Umbilical cord (tissue), 2 donors: ENCODE results near the gene MBTPS1. TPM values are rescaled to one million over a fixed set of nuclear protein-coding genes. Genes with fewer than 3 reads are reported as not detected.

Experiments used
- DNase-seq: peaks from one replicate; pipeline ENCODE4 v3.0.0-alpha.2; 2015; ENCODE audit warnings: low spot score
- total RNA-seq: library from RNA; depleted of rRNA; stranded (reverse); fragments of >200 nt; gene quantifications from one replicate; pipeline ENCODE4 v1.2.3, GENCODE V29; 2014; ENCODE audit warnings: low replicate concordance; ENCODE audit not compliant: insufficient read depth

MBTPS1 gene
- 116 TPM for total RNA-seq

DNA sequence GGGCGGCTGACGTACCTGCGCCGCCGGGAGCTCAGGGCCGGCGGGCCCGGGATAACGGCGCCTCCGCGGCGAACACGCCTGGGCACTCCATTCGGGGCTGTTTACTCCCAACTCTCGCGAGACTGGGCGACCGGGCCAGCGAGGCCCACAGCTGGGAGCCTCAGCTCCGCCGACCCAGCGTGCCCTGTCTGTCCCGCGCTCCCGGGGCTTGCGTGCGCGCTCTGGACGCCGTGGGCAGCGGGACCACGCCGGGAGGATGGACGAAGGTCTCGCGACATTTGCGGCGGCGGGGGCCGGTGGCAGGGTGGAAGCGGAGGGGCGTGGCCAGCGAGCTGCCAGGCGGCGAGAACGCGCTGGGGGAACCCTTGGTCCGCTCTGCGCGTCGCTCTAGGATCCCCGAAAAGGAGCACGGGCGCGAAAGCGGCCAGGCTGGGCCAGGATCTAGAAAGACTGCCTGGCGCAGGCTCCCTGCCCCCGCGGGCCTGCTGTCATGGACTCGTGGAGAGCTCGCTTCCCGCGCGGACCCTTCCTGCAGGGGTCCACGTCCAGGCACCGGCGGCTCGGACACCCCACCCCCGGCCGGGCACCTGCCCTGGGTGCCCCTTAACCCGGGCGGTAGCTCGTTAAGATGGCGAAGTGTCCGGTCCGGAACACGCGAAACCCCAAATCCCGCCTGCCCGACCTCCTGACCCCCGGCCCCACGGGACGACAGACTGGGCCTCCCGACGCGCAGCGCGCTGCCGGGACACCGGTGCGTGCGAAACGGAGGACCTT is at the start of gene MBTPS1:
Gene MBTPS1 (minus strand): TSS at position 223 of the 774 bp plus-strand sequence. CDS start 15,159 bp downstream, outside the sequence.
- peak; percentile 99 for DNase-seq

DNA sequence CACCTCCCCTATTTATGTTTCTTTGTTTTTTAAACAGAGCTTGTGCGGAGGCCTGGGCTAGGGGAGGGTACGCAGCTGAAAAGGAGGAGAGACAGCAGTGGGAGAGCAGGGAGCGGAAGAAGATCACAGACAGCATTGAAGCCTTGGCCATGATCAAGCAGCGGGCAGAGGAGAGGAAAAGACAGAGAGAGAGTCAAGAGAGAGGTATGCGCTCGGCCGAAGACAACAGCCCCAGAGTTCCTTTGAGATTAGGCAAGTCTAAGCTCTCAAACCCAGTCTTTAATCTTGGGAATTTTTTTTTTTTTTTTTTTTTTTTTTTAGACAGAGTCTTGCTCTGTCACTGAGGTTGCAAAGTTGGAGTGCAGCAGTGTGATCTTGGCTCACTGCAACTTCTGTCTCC is 49.0 kb upstream of the MBTPS1 start:
- no peak for DNase-seq

DNA sequence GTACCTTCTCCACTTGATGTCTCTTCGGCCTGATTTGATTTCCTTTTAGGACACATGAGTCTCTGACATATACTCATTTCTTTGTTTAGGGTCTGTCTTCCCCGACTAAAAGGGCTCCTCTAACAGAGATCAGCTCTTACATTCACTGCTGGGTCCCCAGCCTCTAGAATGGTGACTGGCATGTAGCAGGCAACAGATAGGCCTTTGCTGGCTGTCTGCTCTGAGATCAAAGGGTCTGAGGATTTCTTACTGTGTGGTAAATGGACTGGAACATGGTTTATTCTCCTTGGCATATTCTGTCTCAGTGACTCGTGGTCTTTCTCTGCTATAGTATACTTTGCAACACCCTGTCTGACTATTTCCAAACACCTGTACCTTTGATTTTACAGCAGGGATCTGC is 45.1 kb upstream of the MBTPS1 start:
- no peak for DNase-seq

DNA sequence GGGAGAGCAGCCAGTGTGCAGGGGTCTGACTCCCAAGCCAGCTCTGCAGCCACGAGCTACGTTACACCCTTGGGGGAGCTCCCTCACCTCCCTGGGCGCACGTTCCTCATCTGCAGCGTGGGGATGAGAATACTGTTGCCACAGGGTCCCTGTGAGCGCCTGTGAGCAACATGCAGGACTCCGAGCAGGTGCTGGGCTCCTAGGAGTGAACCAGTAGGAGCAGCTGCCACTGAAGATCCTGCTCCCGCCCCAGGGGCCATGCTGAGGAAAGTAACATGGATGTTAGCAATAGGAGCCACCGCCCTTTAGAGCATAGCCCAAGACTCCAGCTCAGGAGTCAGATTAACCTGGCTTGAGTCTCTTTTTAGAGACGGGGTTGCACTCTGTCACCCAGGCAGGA is 44.3 kb upstream of the MBTPS1 start:
- DNase-seq, result no peak

DNA sequence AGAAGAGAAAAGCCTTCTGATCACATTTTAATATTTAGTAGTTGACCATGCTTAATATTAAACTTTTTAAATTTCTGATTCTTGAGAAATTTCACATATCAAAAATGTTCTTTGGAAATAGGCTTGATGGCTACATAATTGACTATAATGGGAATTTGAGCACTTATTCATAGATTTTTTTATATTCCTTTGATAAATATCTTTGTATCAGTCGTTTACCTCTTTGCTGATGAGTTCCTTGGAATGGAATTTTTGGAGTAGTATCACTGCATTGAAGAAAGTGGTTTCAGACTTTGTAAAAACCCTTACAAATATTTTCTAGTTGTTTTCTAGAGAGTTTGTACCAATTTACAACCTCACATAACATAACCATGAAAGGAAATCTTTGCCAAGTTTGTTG is 43.1 kb upstream of the MBTPS1 start:
- no peak for DNase-seq

DNA sequence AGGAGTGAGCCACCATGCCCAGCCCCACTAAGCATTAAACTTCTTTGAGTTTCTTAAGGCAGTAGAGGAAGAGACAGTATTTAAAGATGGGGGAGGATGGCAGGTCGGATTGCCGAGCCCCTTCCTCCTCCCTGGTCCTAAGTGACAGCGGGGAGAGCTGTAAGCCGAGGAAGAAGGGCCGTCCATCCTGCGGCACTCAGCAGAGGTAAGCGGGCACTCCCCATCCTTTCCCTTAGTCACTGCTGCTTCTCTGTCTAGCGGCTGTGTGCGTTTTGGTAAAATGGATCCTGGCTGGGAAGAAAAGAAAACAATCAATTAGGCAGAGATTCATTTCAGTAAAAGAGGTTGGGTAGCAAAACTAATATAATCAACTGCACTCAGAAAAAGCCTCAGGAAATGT is 42.3 kb upstream of the MBTPS1 start:
- DNase-seq, result no peak

DNA sequence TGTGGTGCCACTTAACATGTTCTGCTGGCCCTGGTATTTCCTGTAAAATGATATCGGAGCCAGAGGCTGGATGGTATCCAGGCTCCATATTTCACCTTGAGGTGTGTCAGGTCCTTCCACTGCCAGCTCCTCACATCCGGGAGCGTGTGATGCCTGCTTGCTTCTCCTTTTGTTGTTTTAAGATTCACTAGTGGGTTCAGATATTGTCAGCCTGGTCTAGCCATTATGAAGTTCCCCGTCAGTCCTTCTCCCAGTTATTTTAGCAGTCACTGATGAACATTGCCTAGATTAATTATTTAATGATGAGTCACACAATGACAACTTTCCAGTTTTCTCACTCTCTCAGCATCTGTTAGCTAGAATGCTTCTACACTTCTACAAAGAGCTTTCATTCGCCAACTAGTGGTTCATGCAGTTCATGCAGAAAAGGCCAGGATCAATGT is 39.6 kb upstream of the MBTPS1 start:
- no peak for DNase-seq

DNA sequence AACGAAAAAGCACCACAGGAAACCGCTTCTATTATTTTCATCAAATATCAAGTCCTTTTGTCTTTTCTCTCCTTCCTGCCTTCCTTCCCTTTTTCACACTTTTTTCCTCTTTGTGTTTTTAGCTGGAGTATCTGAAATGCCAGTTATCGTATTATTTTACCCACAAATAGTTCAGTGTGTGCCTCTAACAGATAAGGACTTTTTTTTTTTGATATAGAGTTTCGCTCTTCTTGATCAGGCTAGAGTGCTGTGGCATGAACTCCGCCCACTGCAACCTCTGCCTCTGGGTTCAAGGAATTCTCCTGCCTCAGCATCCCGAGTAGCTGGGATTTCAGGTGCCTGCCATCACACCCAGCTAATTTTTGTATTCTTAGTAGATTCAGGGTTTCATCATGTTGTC is 39.0 kb upstream of the MBTPS1 start:
- DNase-seq, result no peak

DNA sequence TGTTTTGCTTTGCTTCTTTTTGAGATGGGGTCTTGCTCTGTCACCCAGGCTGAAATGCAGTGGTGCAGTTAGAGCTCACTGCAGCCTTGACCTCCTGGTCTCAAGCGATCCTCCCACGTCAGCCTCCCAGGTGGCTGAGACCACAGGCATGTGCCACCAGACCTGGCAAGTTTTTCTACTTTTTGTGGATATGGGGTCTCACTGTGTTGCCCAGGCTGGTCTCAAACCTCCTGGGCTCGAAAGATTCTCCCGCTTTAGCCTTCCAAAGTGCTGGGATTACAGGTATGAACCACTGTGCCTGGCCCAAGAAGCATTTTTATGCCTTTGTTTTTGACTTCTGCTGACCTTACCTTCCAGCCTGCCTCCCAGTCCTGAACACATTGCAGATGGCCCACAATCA is 38.5 kb upstream of the MBTPS1 start:
- no peak for DNase-seq

DNA sequence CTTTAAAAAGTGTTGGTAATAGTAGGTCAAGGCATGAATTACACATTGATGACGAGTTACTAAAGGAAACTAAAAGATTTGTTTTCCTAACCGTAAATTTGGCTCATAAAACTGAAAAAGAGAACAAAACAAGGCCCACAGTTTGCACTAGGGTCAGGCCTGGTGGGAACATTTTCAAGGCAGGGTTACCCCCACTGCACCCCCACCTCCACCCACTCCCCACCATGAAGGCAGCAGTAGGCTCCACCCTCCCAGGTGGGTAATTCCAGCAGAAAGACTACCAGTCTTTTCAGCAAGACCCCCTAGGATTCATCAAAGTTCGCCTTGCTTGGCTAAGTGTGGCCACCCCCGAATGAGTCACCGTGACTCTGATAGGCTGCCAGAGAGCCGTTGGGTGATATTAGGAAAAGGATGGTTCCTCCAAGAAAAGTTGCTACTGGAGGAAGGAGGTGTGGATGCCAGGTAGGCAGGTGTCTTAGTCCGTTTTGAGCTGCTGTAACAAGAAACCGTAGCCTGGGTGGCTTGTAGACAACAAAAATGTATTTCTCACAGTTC is 37.0 kb upstream of the MBTPS1 start:
- no peak for DNase-seq

DNA sequence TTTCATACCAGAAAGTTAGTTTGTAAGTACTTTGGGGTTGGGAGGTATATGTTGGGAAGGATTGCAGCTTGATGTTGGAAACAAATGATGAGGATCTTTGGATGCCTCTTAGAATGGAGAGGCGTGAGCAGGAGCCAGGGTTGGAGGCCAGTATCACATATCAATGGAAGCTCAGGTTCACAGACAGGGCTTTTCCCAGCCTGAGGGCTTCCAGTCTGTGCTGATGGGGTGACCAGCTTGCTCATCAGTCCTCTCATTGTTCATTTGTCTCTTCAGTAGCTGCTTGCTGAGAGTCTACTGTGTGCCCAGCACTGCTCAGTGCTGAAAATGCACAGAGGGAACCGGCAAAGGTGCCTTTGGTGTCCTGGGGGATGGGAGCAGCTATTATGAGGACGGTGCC is 34.2 kb upstream of the MBTPS1 start:
- DNase-seq, result no peak

DNA sequence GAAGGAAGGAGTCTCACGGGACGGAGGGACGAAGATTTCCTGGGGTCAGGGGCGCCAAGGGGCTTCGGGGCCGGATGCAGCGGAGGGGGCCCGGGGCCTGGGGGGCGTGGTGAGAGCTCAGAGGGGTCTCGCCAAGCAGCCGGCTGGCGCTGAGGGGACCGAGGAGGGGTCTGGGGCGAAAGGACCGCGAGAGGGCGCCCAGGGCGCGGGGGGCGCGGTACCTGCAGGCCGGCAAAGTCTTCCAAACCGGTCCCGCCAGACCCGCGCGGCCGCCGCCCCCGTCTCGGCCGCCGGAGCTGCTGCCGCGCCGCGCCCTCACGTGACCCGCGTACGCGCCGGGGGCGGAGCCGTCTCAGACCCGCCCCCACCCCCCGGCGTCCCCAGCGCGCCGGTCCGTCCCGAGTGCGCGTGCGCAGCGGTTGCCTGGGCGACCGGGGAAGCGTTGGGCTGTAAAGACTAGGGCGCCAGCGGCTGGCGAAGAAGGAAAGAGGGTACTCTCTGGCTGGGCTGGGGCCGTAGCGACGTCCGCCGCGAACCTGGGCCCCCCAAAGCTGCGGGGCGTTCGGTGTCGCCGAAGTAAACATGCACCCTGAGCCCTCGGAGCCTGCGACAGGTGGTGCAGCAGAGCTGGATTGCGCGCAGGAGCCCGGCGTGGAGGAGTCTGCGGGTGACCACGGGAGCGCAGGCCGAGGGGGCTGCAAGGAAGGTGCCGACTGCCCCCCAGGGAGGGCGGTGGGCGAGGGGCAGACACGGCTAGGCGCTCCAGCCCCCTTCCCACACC is 28.3 kb upstream of the MBTPS1 start, which contains the start of the genes DNAAF1 and HSDL1:
Gene DNAAF1 (plus strand): TSS at position 450 of the 781 bp plus-strand sequence. CDS start 133 bp downstream, at position 583.
Gene HSDL1 (minus strand): TSS at position 319 of the 781 bp plus-strand sequence. CDS start 13,856 bp downstream, outside the sequence.
- DNase-seq, result peak; percentile 89

DNA sequence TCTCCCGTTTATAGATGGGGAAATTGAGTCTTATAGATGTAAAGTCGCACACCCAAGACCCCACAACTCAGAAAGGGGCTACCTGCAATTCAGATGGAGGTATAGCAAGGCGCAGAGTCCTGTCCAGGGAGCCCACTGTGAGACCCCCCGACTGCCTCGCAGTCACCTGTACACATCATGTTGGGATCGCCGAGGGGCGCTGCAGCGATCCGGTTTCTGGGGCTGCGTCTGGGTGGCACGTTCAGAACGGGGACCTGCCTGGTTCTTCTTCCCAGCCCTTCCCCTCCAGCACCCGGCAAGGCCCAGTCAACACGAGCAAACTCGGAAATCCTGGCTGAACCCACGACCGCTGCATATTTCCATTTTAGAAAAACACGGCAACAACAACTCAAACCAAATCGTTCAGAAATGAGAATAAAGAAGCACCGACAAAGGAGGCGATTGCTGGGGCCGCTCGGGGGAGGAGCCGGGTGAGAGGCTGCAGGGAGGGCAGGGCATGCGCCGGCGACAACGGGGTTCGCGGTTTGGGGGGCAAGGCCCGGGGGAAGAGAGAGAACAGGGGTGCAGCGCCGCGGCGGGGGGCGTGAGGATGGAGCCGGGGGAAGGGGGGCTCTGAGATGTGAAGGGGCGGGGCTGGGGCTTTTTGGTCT is 27.6 kb upstream of the MBTPS1 start:
- peak; percentile 32 for DNase-seq

DNA sequence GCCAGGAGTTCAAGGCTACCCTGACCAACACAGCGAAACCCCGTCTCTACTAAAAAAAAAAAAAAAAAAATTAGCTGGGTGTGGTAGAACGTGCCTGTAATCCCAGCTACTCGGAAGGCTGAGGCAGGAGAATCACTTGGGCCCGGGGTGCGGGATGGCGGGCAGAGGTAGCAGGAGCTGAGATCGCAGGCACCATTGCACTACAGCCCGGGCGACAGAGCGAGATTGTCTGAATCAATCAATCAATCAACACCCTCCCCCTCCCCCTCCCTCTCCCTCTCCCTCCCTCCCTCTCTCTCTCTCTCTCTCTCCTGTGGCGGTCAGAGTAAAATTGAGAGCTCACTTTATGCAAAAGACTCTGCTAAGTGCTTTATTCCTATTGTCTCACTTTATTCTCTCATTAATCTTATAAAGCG is 27.1 kb upstream of the MBTPS1 start:
- no peak for DNase-seq

DNA sequence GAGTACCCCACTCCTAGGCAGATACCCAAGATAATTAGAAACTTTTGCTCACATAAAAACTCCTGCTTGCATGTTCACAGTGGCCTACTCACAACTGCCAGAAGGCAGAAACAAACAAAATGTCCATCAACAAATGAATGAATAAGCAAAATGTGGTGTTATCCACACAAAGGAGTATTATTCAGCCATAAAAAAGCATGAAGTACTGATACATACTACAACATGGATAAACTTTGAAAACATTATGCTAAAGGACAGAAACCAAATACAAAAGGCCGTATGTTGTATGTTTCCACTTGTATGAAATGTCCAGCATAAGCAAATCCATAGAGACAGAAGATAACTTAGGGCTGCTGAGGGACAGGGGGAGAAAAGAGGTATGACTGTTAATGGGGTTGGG is 26.3 kb upstream of the MBTPS1 start:
- no peak for DNase-seq

DNA sequence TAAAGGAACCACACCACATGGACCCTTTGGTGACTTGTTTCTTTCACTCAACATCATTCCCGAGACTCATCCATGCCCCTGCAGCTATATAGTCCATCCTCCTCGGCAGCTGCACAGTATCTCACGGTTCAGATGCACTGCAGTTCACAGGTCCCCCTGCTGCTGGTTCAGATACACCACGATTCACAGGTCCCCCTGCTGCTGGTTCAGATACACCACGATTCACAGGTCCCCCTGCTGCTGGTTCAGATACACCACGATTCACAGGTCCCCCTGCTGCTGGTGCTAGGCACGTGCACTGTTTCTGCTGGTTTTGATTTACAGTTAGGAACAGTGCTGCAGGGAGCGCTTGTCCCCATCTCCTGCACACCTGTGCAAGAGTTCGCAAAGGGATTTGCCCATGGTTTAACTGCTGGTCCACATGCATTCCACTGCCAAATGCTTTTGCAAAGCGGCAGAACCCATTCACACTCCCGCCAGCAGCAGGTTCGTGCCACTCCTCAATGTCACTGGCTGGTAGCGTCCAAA is 24.5 kb upstream of the MBTPS1 start:
- DNase-seq, result no peak

DNA sequence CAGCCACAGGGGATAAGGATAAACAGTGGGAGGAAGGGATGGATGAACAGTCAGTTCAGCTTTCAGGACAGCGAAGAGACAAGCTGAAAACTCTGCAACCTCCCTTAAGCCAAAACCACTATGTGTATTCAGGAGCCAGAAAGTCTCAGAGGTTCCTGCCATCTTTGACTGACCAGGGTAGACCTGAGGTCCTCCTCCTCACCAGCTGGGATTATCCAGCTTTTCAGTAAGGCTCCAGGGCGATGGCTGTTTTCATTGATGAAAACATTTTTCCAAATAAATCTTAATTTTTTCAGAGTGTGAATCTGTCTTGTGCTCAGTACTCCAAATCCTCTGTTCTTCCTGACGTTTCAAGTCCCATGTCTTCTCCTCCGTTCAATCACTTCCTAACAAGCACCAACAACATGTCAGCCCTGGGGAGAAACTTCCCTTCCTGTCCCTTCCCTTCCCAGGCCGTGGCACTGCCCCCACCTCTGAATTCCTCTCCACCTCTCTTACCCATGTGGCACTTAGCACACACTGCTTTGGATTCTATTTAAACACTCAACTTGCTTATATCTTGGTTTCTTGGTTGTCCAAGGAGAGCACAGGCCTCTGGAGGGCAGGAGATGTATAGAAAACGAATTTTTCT is 23.0 kb upstream of the MBTPS1 start:
- no peak for DNase-seq

DNA sequence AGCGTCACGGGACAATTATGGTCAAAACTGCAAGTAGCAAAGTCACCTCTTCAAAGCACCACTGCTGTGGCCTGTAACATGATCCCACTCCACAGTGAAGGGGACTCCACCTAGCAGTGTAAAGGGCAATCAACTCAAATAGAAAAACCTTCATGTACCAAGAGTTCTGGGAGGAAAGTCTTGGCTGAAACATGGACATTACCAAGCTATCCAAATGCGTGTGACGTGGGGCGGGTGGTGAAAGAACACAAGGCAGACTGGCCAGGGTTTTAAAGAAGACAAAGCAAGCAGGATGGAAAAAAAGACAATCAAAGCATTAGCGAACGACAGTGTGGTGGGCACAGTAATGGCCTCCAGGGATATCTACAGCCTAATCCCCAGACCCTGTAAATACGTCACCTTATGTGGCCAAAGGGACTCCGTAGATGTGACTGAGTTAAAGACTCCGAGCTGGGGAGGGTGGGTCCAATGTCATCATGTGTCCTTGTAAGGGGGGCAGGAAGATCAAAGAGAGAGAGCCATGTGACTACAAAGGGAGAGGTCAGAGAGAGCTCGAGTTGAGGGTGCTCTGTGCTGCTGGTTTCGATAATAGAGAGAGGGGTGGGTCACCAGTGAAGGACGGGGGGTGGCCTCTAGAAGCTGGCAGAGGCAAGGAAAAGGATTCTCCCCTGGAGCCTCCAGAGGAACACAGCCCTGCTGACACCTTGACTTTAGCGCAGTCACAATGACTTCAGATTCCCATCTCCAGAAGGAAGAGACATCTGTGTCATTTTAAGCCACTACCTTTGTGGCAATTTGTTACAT is 22.3 kb upstream of the MBTPS1 start:
- no peak for DNase-seq

DNA sequence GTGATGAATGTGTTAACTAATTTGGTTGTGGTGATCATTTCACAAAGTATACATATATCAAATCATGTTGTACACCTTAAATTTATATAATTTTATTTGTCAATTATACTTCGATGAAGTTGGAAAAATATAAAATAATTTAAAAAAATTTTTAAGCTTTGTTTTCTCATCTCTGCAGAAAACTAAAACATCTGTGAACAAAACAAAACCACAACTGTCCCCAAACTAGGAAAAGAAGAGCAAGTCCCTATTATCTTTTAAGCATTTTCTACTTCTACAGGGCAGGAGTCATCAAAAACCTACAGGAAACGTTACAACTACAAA is 21.7 kb upstream of the MBTPS1 start:
- DNase-seq, result no peak

DNA sequence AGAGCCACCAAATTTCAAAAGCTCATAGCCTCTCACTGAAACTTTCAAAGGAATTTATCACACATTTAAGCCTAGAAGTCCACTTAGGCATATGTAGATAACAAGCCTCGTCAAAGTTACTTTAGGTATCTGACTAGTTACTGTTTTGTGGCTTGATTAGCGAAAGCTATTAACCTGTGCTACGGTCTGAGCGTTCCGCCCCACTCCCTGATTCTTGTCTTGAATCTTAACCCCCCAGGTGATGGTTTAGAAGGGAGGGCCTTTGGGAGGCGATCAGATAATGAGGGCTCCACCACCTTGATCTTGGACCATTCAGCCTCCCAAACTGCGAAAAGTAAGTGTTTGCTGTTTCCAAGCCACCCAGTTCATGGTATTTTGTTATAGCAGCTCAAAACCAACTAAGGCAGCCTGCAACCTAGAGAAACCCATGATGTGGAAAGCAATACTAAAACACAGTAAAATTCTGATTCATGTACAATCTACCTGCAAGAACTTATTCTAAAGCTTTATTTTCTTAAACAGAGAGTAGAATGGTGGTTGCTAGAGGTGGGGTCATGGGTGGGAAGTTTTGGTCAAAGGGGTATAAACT is 21.1 kb upstream of the MBTPS1 start:
- DNase-seq, result no peak
